Measurements from ENCODE around the gene RMDN3. TPM values are rescaled to one million over a fixed set of nuclear protein-coding genes. Genes with fewer than 3 reads are reported as not detected.

Gene RMDN3
- total RNA-seq, 1 donor: 13.9 TPM

GRCh38 chr15:40696228-40696627 lies 58.8 kb downstream of the RMDN3 start:
- Histone ChIP-seq H3K4me3 (ENCODE audit: low read length) (no peak overlapping the region), H3K9me3 (ENCODE audit: low read depth, low read length) (no peaks in the 10 kb centered on the region), H3K4me1 (ENCODE audit: insufficient read depth, low read length) (peaks cover 24% of the 10 kb centered on the region), H3K27me3 (ENCODE audit: insufficient read depth, low read length) (no peaks in the 10 kb centered on the region)

GRCh38 chr15:40695469-40695890 lies 59.6 kb downstream of the RMDN3 start:
- Histone ChIP-seq H3K4me1 (ENCODE audit: insufficient read depth, low read length) (peaks cover 24% of the 10 kb centered on the region), H3K4me3 (ENCODE audit: low read length) (peak overlapping the region; percentile 94), H3K27me3 (ENCODE audit: insufficient read depth, low read length) (no peaks in the 10 kb centered on the region), H3K9me3 (ENCODE audit: low read depth, low read length) (no peaks in the 10 kb centered on the region)

GRCh38 chr15:40694688-40695468 lies 60.2 kb downstream of the RMDN3 start, which contains the start of gene RAD51:
Gene RAD51 (plus strand): TSS chr15:40695174. CDS start chr15:40698759, 3,585 bp downstream.
- H3K27me3 ChIP-seq (ENCODE audit: insufficient read depth, low read length): no peaks in the 10 kb centered on the region
- peaks cover 24% of the 10 kb centered on the region for H3K4me1 ChIP-seq (ENCODE audit: insufficient read depth, low read length)
- no peaks in the 10 kb centered on the region for H3K9me3 ChIP-seq (ENCODE audit: low read depth, low read length)
- peak within 1 kb of the TSS; percentile 94 for H3K4me3 ChIP-seq (ENCODE audit: low read length)

- peaks cover 24% of the 10 kb centered on the region for H3K4me1 ChIP-seq (ENCODE audit: insufficient read depth, low read length)
- peak overlapping the region; percentile 94 for H3K4me3 ChIP-seq (ENCODE audit: low read length)
- H3K9me3 ChIP-seq (ENCODE audit: low read depth, low read length): no peaks in the 10 kb centered on the region
- H3K27me3 ChIP-seq (ENCODE audit: insufficient read depth, low read length): no peaks in the 10 kb centered on the region
Measured at GRCh38 chr15:40693904-40694687, 61.0 kb downstream of the RMDN3 start.

- H3K27me3 ChIP-seq (ENCODE audit: insufficient read depth, low read length): no peaks in the 10 kb centered on the region
- H3K9me3 ChIP-seq (ENCODE audit: low read depth, low read length): no peaks in the 10 kb centered on the region
- H3K4me1 ChIP-seq (ENCODE audit: insufficient read depth, low read length): peaks cover 24% of the 10 kb centered on the region
- H3K4me3 ChIP-seq (ENCODE audit: low read length): no peak overlapping the region
Measured at GRCh38 chr15:40691737-40692136, 63.3 kb downstream of the RMDN3 start.

- no peaks in the 10 kb centered on the region for H3K27me3 ChIP-seq (ENCODE audit: insufficient read depth, low read length)
- no peaks in the 10 kb centered on the region for H3K9me3 ChIP-seq (ENCODE audit: low read depth, low read length)
- no peak overlapping the region for H3K4me3 ChIP-seq (ENCODE audit: low read length)
- H3K4me1 ChIP-seq (ENCODE audit: insufficient read depth, low read length): peaks cover 10% of the 10 kb centered on the region
Measured at GRCh38 chr15:40688932-40689799, 65.9 kb downstream of the RMDN3 start.

Other genes starting within 250 kb of the RMDN3 start
- 12.9 TPM for gene CCDC32, start 190.2 kb downstream of the RMDN3 start, total RNA-seq
- 17.4 TPM for gene RPUSD2, start 186.0 kb downstream of the RMDN3 start, total RNA-seq
- 3.3 TPM for gene KNL1, start 161.0 kb downstream of the RMDN3 start, total RNA-seq
- 1.2 TPM for gene RAD51, start 60.1 kb downstream of the RMDN3 start, total RNA-seq
- 15.5 TPM for gene GCHFR, start 8.8 kb upstream of the RMDN3 start, total RNA-seq
- gene C15orf62, start 14.7 kb upstream of the RMDN3 start, total RNA-seq: 0.73 TPM
- gene ZFYVE19, start 51.8 kb upstream of the RMDN3 start, total RNA-seq: 7.2 TPM
- gene DNAJC17, start 52.2 kb upstream of the RMDN3 start, total RNA-seq: 7.2 TPM
- not detected for gene PPP1R14D, start 73.5 kb upstream of the RMDN3 start, total RNA-seq
- 4.2 TPM for gene SPINT1, start 88.8 kb upstream of the RMDN3 start, total RNA-seq
- not detected for gene RHOV, start 119.0 kb upstream of the RMDN3 start, total RNA-seq
- 28.7 TPM for gene VPS18, start 139.2 kb upstream of the RMDN3 start, total RNA-seq
- not detected for gene DLL4, start 174.1 kb upstream of the RMDN3 start, total RNA-seq
- gene CHAC1, start 198.2 kb upstream of the RMDN3 start, total RNA-seq: 0.52 TPM